Naive B cell (primary cell): Measurements from ENCODE around the gene MAGI3. TPM values are rescaled to one million over a fixed set of nuclear protein-coding genes. Genes with fewer than 3 reads are reported as not detected.

Experiments
- ATAC-seq, 2 donors: fragments of 150-1000 bp; cut with Tn5 transposase; 2 replicates each; pipeline ENCODE4 v1.10.0; 2021; ENCODE audit warnings: low read depth in 2 of 2, mild to moderate bottlenecking in 2 of 2, moderate library complexity in 2 of 2
- DNase-seq: peaks from one replicate; pipeline ENCODE4 v3.0.0; 2022
- H3K27ac Mint-ChIP-seq, 6 donors: one replicate each; pipeline ENCODE4 v1.8.0; 2020 to 2022; ENCODE audit warnings: mild to moderate bottlenecking in 6 of 6, mixed read lengths in 6 of 6, moderate library complexity in 5 of 6, inconsistent platforms in 2 of 6
- H3K27me3 Mint-ChIP-seq, 3 donors: one replicate each; pipeline ENCODE4 v1.8.0; 2021 to 2022; ENCODE audit warnings: mixed read lengths in 3 of 3, mild to moderate bottlenecking in 1 of 3
- H3K36me3 Mint-ChIP-seq, 2 donors: one replicate each; pipeline ENCODE4 v1.8.0; 2020 to 2022; ENCODE audit warnings: mixed read lengths in 2 of 2, inconsistent platforms in 1 of 2, mild to moderate bottlenecking in 1 of 2
- H3K4me1 Mint-ChIP-seq, 3 donors: one replicate each; pipeline ENCODE4 v1.8.0; 2020 to 2022; ENCODE audit warnings: mixed read lengths in 3 of 3, inconsistent platforms in 1 of 3, mild to moderate bottlenecking in 1 of 3, moderate library complexity in 1 of 3
- H3K4me3 Mint-ChIP-seq, 8 donors: one replicate each; pipeline ENCODE4 v1.8.0; 2020 to 2022; ENCODE audit warnings: mild to moderate bottlenecking in 8 of 8, mixed read lengths in 8 of 8, moderate library complexity in 8 of 8, inconsistent platforms in 2 of 8
- H3K9me3 Mint-ChIP-seq, 7 donors: one replicate each; pipeline ENCODE4 v1.8.0; 2020 to 2022; ENCODE audit warnings: mixed read lengths in 7 of 7, mild to moderate bottlenecking in 5 of 7, inconsistent platforms in 2 of 7, moderate library complexity in 1 of 7
- polyA plus RNA-seq, 6 donors: library from polyadenylated mRNA; unstranded; fragments of 300-500 nt; fragmentation: Illumina TruSeq; gene quantifications; one replicate each; pipeline ENCODE4 v1.2.3, GENCODE V29; 2021; ENCODE audit warnings: low read depth in 6 of 6

The MAGI3 gene
- polyA plus RNA-seq, 6 donors from 2014 or later = 0.22 to 1.2 (median 0.74) TPM; not detected in 2

DNA sequence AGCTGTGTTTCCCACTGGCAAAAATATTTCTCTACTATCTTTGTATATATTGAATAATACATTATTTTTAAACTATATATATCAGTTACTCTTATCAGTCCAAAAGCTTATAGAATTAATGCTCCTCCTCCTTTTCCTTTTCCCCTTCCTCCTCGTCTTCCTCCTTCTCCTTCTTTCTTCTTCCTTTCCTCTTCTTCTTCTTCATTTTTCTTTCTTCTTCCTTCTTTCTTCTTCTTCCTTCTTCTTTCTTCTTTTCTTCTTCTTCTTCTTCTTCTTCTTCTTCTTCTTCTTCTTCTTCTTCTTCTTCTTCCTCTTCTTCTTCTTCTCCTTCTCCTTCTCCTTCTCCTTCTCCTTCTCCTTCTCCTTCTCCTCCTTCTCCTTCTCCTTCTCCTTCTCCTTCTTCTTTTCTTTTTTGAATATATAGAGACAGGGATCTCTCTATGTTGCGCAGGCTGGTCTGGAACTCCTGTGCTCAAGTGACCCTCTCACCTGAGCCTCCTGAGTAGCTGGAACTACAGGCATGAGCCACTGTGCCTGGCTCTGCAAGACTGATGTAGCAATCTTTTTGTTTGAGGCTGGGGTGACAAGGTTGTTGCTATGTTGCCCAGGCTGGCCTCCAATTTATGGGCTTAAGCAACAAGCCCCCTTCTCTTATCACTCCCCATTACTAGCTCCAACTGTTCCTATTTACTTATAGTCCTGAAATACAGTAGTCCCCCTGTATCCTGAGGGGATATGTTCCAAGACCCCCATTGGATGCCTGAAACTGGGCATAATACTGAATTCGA lies 47.4 kb downstream of the MAGI3 start:
- Mint-ChIP-seq H3K4me1 (no peaks in the 10 kb centered on the region), H3K4me3 (no peak overlapping the region)
- DNase-seq = no peak

DNA sequence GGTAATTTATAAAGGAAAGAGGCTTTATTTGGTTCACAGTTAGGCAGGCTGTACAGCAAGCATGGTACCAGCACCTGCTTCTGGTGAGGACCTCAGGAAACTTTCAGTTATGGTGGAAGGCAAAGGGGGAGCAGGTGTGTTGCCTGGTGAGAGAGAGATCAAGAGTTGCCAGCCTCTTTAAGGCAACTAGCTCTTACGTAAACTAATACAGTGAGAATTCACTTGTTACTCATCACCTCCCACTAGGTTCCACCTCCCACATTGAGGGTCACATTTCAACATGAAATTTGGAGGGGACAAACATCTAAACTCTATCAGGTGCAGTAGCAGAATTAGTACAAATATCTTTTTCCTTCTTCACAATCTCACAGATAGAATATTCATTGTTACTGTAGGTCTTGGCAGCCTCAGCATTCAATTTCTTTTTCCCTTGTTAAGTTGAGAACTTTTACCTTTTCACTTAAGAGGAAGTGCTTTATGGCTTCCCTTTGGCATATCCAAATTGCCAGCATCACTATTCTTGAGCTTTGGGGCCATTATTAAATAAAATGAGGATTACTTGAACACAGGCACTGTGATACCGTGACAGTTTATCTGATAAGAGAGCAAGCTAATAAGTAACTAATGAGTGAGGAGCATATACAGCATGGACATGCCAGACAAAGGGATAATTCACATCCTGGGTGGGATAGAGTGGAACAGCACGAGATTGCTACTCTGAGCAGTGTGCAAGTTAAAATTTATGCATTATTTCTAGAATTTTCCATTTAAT lies 48.4 kb downstream of the MAGI3 start:
- H3K36me3 Mint-ChIP-seq = peaks cover 0 to under 1% of the 10 kb centered on the region in 2 donors

More for the DNA sequence above, 47.4 kb downstream of the MAGI3 start:
- Mint-ChIP-seq H3K27me3 (peaks cover 6 to 19% (median 16%) of the 10 kb centered on the region in 3 donors), H3K27ac (peak overlapping the region in 2 of 6 donors; percentile 57 to 62), H3K9me3 (no peaks in the 10 kb centered on the region), H3K36me3 (no peaks in the 10 kb centered on the region)
- no peak for ATAC-seq

DNA sequence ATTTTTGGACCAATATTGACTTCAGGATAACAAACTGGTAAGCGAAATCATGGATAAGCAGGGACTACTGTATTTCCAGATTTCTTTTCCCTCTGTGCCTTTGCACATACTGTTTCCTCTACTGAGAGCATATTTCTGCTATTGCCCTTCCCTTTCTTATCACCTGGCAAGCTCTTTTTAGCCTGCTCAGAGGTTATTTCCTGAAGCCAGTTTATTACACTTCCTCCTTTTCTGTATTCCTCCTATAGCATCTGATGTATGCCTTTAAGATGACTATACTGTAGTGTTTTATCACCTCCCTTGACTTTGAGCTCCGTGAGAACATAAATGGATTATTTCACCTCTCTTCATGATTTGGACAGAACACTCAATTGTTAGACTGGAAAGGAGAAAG lies 49.0 kb downstream of the MAGI3 start:
- Mint-ChIP-seq H3K27ac (no peak overlapping the region), H3K4me3 (no peak overlapping the region), H3K36me3 (peaks cover 3 to 6% of the 10 kb centered on the region in 2 donors), H3K4me1 (no peaks in the 10 kb centered on the region), H3K9me3 (peaks cover 0 to 7% (median 2%) of the 10 kb centered on the region in 7 donors), H3K27me3 (peaks cover 6 to 19% (median 12%) of the 10 kb centered on the region in 3 donors)
- no peak for DNase-seq
- no peak for ATAC-seq

More for the DNA sequence above, 48.4 kb downstream of the MAGI3 start:
- ATAC-seq (no peak), DNase-seq (no peak)
- H3K4me3 Mint-ChIP-seq = no peak overlapping the region
- H3K27ac Mint-ChIP-seq = no peak overlapping the region
- peaks cover 6 to 19% (median 12%) of the 10 kb centered on the region in 3 donors for H3K27me3 Mint-ChIP-seq
- H3K9me3 Mint-ChIP-seq = peaks cover 0 to 1% (median 0%) of the 10 kb centered on the region in 7 donors
- no peaks in the 10 kb centered on the region for H3K4me1 Mint-ChIP-seq

DNA sequence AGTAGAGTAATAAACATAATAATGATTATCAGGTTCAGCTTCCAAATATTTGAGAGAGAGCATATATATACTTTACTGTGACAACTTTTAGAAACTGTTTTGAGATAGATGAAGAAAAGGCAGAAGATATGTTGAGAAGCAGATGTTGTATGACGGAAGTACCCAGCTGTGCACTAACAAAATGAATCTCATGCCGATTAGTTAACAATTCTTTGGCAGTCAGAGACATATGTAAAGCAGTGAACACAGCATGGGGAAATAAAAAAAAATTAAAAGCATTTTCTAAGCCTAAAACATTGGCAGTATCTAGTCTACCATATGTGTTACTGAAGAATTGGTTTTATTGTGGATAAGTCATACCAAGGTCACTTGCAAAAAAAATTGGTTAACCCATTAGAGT lies 51.8 kb downstream of the MAGI3 start:
- H3K4me1 Mint-ChIP-seq = no peaks in the 10 kb centered on the region
- no peak for DNase-seq
- ATAC-seq = no peak
- H3K4me3 Mint-ChIP-seq = no peak overlapping the region
- no peak overlapping the region for H3K27ac Mint-ChIP-seq
- peaks cover 8 to 28% (median 17%) of the 10 kb centered on the region in 7 donors for H3K9me3 Mint-ChIP-seq
- peaks cover 13% of the 10 kb centered on the region in 2 donors for H3K36me3 Mint-ChIP-seq
- H3K27me3 Mint-ChIP-seq = peaks cover 6 to 27% (median 20%) of the 10 kb centered on the region in 3 donors

DNA sequence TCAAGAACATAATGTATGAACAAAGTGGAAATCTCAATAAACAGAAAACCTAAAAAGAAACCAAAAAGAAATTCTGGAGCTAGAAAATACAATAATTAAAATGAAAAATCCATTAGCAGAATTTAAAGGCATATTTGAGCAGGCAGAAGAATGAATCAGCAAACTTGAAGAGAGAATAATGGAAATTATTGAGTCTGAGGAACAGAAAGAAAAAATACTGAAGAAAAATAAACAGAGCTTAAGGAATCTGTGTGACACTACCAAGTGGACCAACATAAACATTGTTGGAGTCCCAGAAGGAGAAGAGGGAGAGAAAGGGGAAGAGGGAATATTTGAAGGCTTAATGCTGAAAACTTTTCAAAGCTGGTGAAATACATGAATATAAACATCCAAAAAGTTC lies 54.5 kb downstream of the MAGI3 start:
- ATAC-seq = no peak
- H3K27ac Mint-ChIP-seq = no peak overlapping the region
- DNase-seq = no peak

DNA sequence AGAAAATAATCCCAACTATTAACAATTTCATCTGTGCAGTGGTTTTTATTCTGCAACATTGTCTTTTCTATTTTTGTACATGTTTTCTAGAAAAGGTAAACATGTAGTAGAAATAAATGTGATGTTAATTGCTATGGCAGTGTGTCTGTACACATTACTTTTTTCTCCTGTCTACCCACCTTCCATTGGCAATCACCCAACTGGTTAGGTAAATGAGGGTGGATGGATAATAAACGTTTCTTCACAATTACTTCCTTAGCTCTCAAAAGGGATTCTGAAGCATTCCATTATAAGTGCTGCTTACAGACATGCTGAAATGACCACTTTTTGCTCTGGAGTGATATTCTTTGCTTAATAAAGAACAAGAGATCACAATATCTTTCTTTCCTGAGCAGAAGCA lies 61.4 kb downstream of the MAGI3 start:
- no peak for DNase-seq
- no peak overlapping the region for H3K4me3 Mint-ChIP-seq
- H3K36me3 Mint-ChIP-seq = no peaks in the 10 kb centered on the region
- ATAC-seq = no peak
- no peaks in the 10 kb centered on the region for H3K4me1 Mint-ChIP-seq
- peaks cover 0 to 7% (median 2%) of the 10 kb centered on the region in 7 donors for H3K9me3 Mint-ChIP-seq
- H3K27ac Mint-ChIP-seq = no peak overlapping the region
- H3K27me3 Mint-ChIP-seq = peaks cover 19 to 38% (median 24%) of the 10 kb centered on the region in 3 donors

More for the DNA sequence above, 54.5 kb downstream of the MAGI3 start:
- peaks cover 8 to 28% (median 17%) of the 10 kb centered on the region in 7 donors for H3K9me3 Mint-ChIP-seq
- peaks cover 4 to 20% (median 11%) of the 10 kb centered on the region in 3 donors for H3K27me3 Mint-ChIP-seq
- no peak overlapping the region for H3K4me3 Mint-ChIP-seq
- peaks cover 13% of the 10 kb centered on the region in 2 donors for H3K36me3 Mint-ChIP-seq
- H3K4me1 Mint-ChIP-seq = no peaks in the 10 kb centered on the region

DNA sequence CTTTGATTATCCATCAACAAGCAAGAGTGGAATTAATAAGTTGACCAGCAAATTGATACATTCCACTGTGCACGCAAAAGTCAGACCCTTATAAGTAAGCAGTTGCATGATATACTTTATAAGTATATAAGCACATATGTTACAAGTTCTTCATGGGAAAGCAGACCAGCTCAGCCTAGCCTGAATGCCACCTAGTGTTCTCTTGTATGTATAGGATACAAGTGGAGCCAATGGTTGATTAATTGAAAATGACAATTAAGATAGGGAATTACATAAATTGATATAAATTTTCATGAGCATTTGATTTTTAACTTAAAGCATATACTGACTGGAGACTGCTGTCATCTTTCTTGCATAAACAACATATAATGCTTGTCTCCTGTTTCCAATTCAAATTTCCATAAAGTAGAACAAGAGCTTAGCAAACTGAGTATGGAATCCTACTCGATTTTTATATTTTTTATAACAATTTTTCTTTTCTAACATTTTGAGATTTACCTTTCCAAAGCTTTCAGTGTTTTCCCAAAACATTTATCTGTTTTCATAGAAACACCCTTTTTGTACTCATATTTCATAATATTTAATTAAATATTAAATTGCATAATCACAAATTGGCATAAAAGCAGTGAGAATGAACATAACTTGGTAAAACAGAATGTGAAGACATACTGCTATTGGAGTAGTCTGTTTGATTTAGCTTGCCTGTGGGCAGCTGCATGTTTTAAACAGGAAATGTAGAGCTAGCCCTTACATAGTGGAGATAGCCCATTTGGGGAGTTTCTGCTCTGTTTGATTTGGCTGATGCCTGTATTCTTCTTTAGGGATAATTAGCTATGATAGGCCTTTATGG lies 62.8 kb downstream of the MAGI3 start:
- no peak overlapping the region for H3K27ac Mint-ChIP-seq
- H3K9me3 Mint-ChIP-seq = peaks cover 0 to 14% (median 2%) of the 10 kb centered on the region in 7 donors
- peaks cover 21 to 34% (median 24%) of the 10 kb centered on the region in 3 donors for H3K27me3 Mint-ChIP-seq
- no peak overlapping the region for H3K4me3 Mint-ChIP-seq
- no peaks in the 10 kb centered on the region for H3K36me3 Mint-ChIP-seq
- ATAC-seq (no peak), DNase-seq (no peak)
- H3K4me1 Mint-ChIP-seq = no peaks in the 10 kb centered on the region

DNA sequence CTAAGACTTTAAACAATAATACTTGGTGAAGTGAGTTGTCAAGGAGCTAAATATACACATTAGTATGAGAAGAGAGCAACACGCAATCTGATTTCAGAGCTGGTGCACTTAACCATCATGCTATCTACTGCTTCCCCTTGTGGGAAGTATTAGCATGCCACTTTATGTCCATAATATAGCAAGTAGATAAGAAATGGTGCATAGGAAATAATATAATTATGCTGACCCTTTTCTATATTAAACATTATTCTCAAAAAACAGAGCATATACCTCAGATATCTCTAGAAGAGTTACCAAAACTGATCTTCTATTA lies 63.4 kb downstream of the MAGI3 start:
- ATAC-seq (no peak), DNase-seq (no peak)
- Mint-ChIP-seq H3K36me3 (no peaks in the 10 kb centered on the region), H3K27ac (no peak overlapping the region), H3K9me3 (peaks cover 0 to 15% (median 2%) of the 10 kb centered on the region in 7 donors), H3K27me3 (peaks cover 21 to 34% (median 24%) of the 10 kb centered on the region in 3 donors), H3K4me3 (no peak overlapping the region), H3K4me1 (no peaks in the 10 kb centered on the region)

DNA sequence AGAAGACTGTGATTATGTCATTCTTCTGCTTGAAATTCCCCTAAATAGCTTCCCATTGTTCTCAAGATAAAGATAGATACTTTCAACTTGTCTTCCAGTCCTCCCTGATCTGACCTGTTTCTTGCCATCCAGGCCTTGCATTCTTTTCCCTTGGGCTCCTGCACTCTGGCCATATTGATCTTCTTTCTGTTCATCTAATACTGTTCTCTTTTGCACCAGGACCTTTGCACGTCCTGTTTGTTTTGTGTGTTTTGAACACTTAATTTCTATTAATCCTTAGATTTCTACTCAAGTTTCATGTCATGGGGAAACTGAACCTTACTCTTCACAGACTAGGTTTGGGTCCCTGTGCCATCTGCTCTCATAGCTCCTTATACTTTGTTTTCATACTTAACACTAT lies 65.1 kb downstream of the MAGI3 start:
- Mint-ChIP-seq H3K27me3 (peaks cover 14 to 17% (median 15%) of the 10 kb centered on the region in 3 donors), H3K4me1 (no peaks in the 10 kb centered on the region), H3K27ac (no peak overlapping the region), H3K4me3 (no peak overlapping the region), H3K9me3 (peaks cover 0 to 15% (median 2%) of the 10 kb centered on the region in 7 donors), H3K36me3 (no peaks in the 10 kb centered on the region)
- ATAC-seq (no peak), DNase-seq (no peak)

DNA sequence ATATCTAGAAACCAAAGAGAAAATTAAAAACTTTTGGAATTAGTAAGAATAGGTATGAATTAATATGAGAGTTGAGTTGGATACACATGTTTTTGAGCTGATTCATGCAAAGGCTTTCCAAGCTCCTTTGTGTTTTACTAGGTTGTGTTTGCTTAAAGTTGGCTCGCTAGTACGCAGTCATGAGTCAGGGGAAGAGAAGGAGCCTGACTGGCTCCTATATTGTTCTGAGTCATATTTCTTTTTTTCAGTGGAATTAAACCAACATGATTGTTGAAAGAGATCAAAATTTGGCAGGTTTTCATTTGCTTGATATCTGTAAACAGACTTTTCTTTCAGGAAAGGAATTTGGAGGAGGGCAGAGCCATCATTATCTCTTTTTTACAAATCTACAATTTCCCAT lies 66.7 kb downstream of the MAGI3 start:
- ATAC-seq = no peak
- no peak overlapping the region for H3K4me3 Mint-ChIP-seq
- H3K4me1 Mint-ChIP-seq = no peaks in the 10 kb centered on the region
- DNase-seq = no peak
- H3K9me3 Mint-ChIP-seq = peaks cover 0 to 15% (median 4%) of the 10 kb centered on the region in 7 donors
- H3K27ac Mint-ChIP-seq = no peak overlapping the region
- H3K36me3 Mint-ChIP-seq = no peaks in the 10 kb centered on the region
- peaks cover 12 to 14% (median 12%) of the 10 kb centered on the region in 3 donors for H3K27me3 Mint-ChIP-seq

DNA sequence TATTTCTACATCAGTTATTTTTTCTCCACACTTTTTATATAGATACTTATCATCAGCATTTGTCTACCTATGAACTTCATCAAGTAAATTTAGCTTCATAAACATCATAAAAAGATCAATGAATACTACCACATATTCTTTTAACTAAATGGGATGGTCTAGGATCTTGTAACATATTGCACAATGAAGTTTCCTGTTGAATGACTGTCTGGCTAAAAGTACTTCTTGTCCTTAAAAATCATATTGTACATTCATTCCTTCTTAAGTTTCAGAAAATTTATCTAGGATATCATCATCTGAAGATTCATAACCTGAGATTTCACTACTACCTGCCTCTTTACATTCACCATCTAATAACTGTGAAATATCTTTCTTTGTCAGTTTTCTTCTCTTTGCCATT lies 69.0 kb downstream of the MAGI3 start:
- Mint-ChIP-seq H3K36me3 (no peaks in the 10 kb centered on the region), H3K4me1 (no peaks in the 10 kb centered on the region), H3K9me3 (peaks cover 0 to 15% (median 4%) of the 10 kb centered on the region in 7 donors), H3K27me3 (peaks cover 12 to 14% (median 12%) of the 10 kb centered on the region in 3 donors), H3K4me3 (no peak overlapping the region), H3K27ac (no peak overlapping the region)
- no peak for DNase-seq
- no peak for ATAC-seq

DNA sequence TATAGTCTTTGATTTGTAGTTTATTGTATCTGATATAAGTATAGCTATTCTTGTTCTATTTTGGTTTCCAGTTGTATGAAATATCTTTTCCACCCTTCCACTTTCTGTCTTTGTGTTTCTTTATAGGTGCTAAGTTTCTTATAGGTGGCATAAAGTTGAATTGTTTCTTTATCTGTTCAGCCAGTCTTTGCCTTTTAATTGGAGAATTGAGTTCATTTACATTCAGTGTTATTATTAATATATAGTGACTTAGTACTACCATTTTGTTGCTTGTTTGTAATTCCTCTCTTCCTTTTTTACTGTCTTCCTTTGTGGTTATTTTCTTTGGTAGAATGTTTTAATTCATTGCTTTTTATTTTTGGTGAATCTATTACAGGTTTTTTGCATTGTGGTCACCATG lies 77.7 kb downstream of the MAGI3 start:
- H3K4me1 Mint-ChIP-seq = no peaks in the 10 kb centered on the region
- ATAC-seq (no peak), DNase-seq (no peak)
- peaks cover 10 to 51% (median 18%) of the 10 kb centered on the region in 7 donors for H3K9me3 Mint-ChIP-seq
- no peak overlapping the region for H3K27ac Mint-ChIP-seq
- H3K27me3 Mint-ChIP-seq = peaks cover 0 to 8% (median 0%) of the 10 kb centered on the region in 3 donors
- H3K4me3 Mint-ChIP-seq = no peak overlapping the region
- H3K36me3 Mint-ChIP-seq = peaks cover 10 to 15% of the 10 kb centered on the region in 2 donors
